H1 (cell line): Measurements from ENCODE around the gene CIAO2B. TPM values are rescaled to one million over a fixed set of nuclear protein-coding genes. Genes with fewer than 3 reads are reported as not detected.
A peak's percentile ranks its signal among the peaks of the same experiment; 100 is the strongest.

ENCODE experiments used
- CTCF ChIA-PET: fragments of 300-600 bp; sonication (Branson Sonifier 250); formaldehyde crosslinking; loops from one replicate; lab custom pipeline; 2021; ENCODE audit not compliant: partially characterized antibody; lab: Charles Lee
- POLR2A ChIA-PET: fragments of 300-600 bp; sonication (Branson Sonifier 250); formaldehyde crosslinking; loops from one replicate; lab custom pipeline; 2021; ENCODE audit warnings: inconsistent platforms; ENCODE audit not compliant: partially characterized antibody; lab: Charles Lee
- DNase-seq, 2 experiments: peaks; one replicate each; pipeline versions ENCODE4 v3.0.0 to v3.0.0-alpha.2; 2010 to 2022; ENCODE audit warnings: low spot score in 2 of 2, low read depth in 1 of 2, mixed read lengths in 1 of 2
- FAIRE-seq: peaks from 2 replicates; lab custom pipeline; 2011; peaks lifted over from hg19 to GRCh38; lab: Jason Lieb, UNC
- H2AFZ ChIP-seq: 2 replicates; pipeline ENCODE4 v1.8.1; 2012; ENCODE audit warnings: low read length, inconsistent platforms
- H2AK5ac ChIP-seq: 2 replicates; pipeline ENCODE4 v1.6.1; 2013; ENCODE audit warnings: low read depth, low read length
- H2BK120ac ChIP-seq: replicated peaks from 2 replicates; pipeline ENCODE3; 2013; ENCODE audit warnings: low read depth, low read length, inconsistent platforms
- H2BK12ac ChIP-seq: 2 replicates; pipeline ENCODE4 v1.6.1; 2013; ENCODE audit warnings: low read depth, low read length
- H2BK15ac ChIP-seq: 2 replicates; pipeline ENCODE4 v1.6.1; 2013; ENCODE audit warnings: low read length
- H2BK20ac ChIP-seq: 2 replicates; pipeline ENCODE4 v1.6.1; 2013; ENCODE audit warnings: low read length
- H2BK5ac ChIP-seq: 2 replicates; pipeline ENCODE4 v1.6.1; 2013; ENCODE audit warnings: low read depth, low read length
- H3K14ac ChIP-seq: 2 replicates; pipeline ENCODE4 v1.6.1; 2013; ENCODE audit warnings: inconsistent platforms; ENCODE audit not compliant: insufficient read length
- H3K18ac ChIP-seq: 2 replicates; pipeline ENCODE4 v1.6.1; 2013; ENCODE audit warnings: low read length; ENCODE audit errors: extremely low read depth
- H3K23ac ChIP-seq: 2 replicates; pipeline ENCODE4 v1.6.1; 2013; ENCODE audit warnings: inconsistent platforms; ENCODE audit not compliant: insufficient read length
- H3K23me2 ChIP-seq: 2 replicates; pipeline ENCODE4 v1.6.1; 2013; ENCODE audit warnings: low read depth, low read length
- H3K27ac ChIP-seq: 2 replicates; pipeline ENCODE4 v1.6.1; 2011; ENCODE audit warnings: low read depth, low read length, inconsistent platforms
- H3K27me3 ChIP-seq, 4 experiments: replicated peaks in 1 of 4; 1 replicate in 1 of 4; 2 replicates in 3 of 4; pipeline versions ENCODE4 v1.6.1 to v1.8.1; 2011 to 2013; ENCODE audit warnings: low read length in 3 of 4, mild to moderate bottlenecking in 3 of 4, inconsistent platforms in 2 of 4, mixed read lengths in 2 of 4, moderate library complexity in 1 of 4; ENCODE audit not compliant: control insufficient read depth in 3 of 4, insufficient read depth in 3 of 4; ENCODE audit errors: extremely low read depth in 1 of 4
- H3K36me3 ChIP-seq, 4 experiments: 2 replicates each; pipeline versions ENCODE4 v1.6.1 to v1.8.1; 2011 to 2013; ENCODE audit warnings: mild to moderate bottlenecking in 4 of 4, low read length in 3 of 4, moderate library complexity in 2 of 4, control low read depth in 1 of 4, inconsistent platforms in 1 of 4; ENCODE audit not compliant: insufficient read depth in 4 of 4, control insufficient read depth in 2 of 4
- H3K4ac ChIP-seq: replicated peaks from 2 replicates; pipeline ENCODE3; 2013; ENCODE audit warnings: low read length, low read depth, mixed read lengths, inconsistent platforms; ENCODE audit not compliant: insufficient read length
- H3K4me1 ChIP-seq, 4 experiments: replicated peaks in 1 of 4; 1 replicate in 1 of 4; 2 replicates in 3 of 4; pipeline versions ENCODE4 v1.6.1 to v1.8.1; 2011 to 2013; ENCODE audit warnings: low read length in 3 of 4, inconsistent platforms in 2 of 4, mixed read lengths in 1 of 4; ENCODE audit not compliant: insufficient read depth in 4 of 4, control insufficient read depth in 3 of 4
- H3K4me2 ChIP-seq, 2 experiments: 2 replicates each; pipeline versions ENCODE4 v1.6.1 to v1.8.1; 2011 to 2013; ENCODE audit warnings: low read depth in 2 of 2, low read length in 2 of 2, control low read depth in 1 of 2, inconsistent platforms in 1 of 2, mild to moderate bottlenecking in 1 of 2; ENCODE audit not compliant: insufficient read depth in 1 of 2
- H3K4me3 ChIP-seq, 4 experiments: fragments of 200-600, 300-600 bp in 1 of 4; sonication (generic), shearing (Covaris generic), sonication (Bioruptor Twin) in 1 of 4; 2 replicates each; pipeline versions ENCODE4 v1.5.1 to v1.8.1; 2011 to 2016; ENCODE audit warnings: low read length in 4 of 4, low read depth in 3 of 4, control low read depth in 2 of 4, inconsistent platforms in 2 of 4, mild to moderate bottlenecking in 2 of 4, mixed read lengths in 1 of 4, moderate library complexity in 1 of 4; ENCODE audit not compliant: insufficient read depth in 2 of 4; ENCODE audit errors: extremely low read depth in 1 of 4
- H3K56ac ChIP-seq: replicated peaks from 2 replicates; pipeline ENCODE3; 2013; ENCODE audit warnings: low read depth, mild to moderate bottlenecking, mixed read lengths, low read length, inconsistent platforms; ENCODE audit not compliant: insufficient read length
- H3K79me1 ChIP-seq: 2 replicates; pipeline ENCODE4 v1.6.1; 2013; ENCODE audit warnings: low read depth, low read length, control low read depth
- H3K79me2 ChIP-seq, 2 experiments: 2 replicates each; pipeline versions ENCODE4 v1.6.1 to v1.8.1; 2012 to 2013; ENCODE audit warnings: low read length in 2 of 2, mild to moderate bottlenecking in 2 of 2, inconsistent platforms in 1 of 2; ENCODE audit not compliant: insufficient read depth in 2 of 2, control insufficient read depth in 1 of 2
- H3K9ac ChIP-seq, 4 experiments: replicated peaks in 1 of 4; 1 replicate in 1 of 4; 2 replicates in 3 of 4; pipeline versions ENCODE4 v1.6.1 to v1.8.1; 2011 to 2013; ENCODE audit warnings: low read depth in 3 of 4, low read length in 3 of 4, control low read depth in 2 of 4, mild to moderate bottlenecking in 2 of 4, moderate library complexity in 2 of 4, inconsistent platforms in 1 of 4; ENCODE audit errors: extremely low read depth in 1 of 4
- H3K9me3 ChIP-seq, 2 experiments: 2 replicates each; pipeline versions ENCODE4 v1.6.1 to v1.8.1; 2012 to 2013; ENCODE audit warnings: mild to moderate bottlenecking in 2 of 2, moderate library complexity in 2 of 2, control low read depth in 1 of 2, inconsistent platforms in 1 of 2, low read depth in 1 of 2, low read length in 1 of 2, mixed read lengths in 1 of 2; ENCODE audit not compliant: insufficient read depth in 2 of 2
- H4K20me1 ChIP-seq, 2 experiments: replicated peaks in 1 of 2; 2 replicates each; pipeline versions ENCODE3 to v1.8.1; 2011 to 2013; ENCODE audit warnings: inconsistent platforms in 2 of 2, low read length in 2 of 2, mild to moderate bottlenecking in 1 of 2; ENCODE audit not compliant: insufficient read depth in 2 of 2, control insufficient read depth in 1 of 2
- H4K5ac ChIP-seq: 2 replicates; pipeline ENCODE4 v1.6.1; 2013; ENCODE audit warnings: low read length, low read depth, mixed read lengths, inconsistent platforms; ENCODE audit not compliant: insufficient read length
- H4K8ac ChIP-seq: 2 replicates; pipeline ENCODE4 v1.8.0; 2013; ENCODE audit warnings: mild to moderate bottlenecking, moderate library complexity, low read length, inconsistent platforms; ENCODE audit not compliant: insufficient read depth; ENCODE audit errors: extremely low read depth
- H4K91ac ChIP-seq: replicated peaks from 2 replicates; pipeline ENCODE3; 2013; ENCODE audit warnings: low read length, mixed read lengths, inconsistent platforms; ENCODE audit not compliant: insufficient read length
- WGBS, 2 experiments: shearing (Covaris generic) in 1 of 2; methylation state at CpG; one replicate each; pipeline versions ENCODE4 v1.1.6 to v1.1.7; 2013 to 2015; ENCODE audit warnings: low lambda C conversion rate in 2 of 2, mixed read lengths in 2 of 2, inconsistent platforms in 1 of 2, low coverage in 1 of 2, missing lambda C conversion rate in 1 of 2; ENCODE audit not compliant: insufficient replicate concordance in 2 of 2, insufficient coverage in 1 of 2, insufficient read length in 1 of 2; ENCODE audit errors: extremely low coverage in 1 of 2, missing lambda C conversion rate in 1 of 2; 5-methylcytosine and 5-hydroxymethylcytosine counted together
- polyA plus RNA-seq, 7 experiments: library from polyadenylated mRNA; depleted of rRNA in 3 of 7; stranded (reverse) in 5 of 7; unstranded in 2 of 7; fragments of >200 nt in 5 of 7; fragments of 200-250 nt in 2 of 7; gene quantifications; 1 replicate in 5 of 7; 2 replicates in 1 of 7; 4 replicates in 1 of 7; pipeline versions ENCODE4 v1.2.1 to v1.2.3, GENCODE V29; 2011 to 2013; ENCODE audit warnings: missing spikeins in 2 of 7, mixed read lengths in 2 of 7
- total RNA-seq: library from RNA; stranded (reverse); fragmentation: NEBNext Ultra II Directional; extraction: Animal tissue kit (Norgen Biotek cat#: 25700); gene quantifications from 2 replicates; pipeline ENCODE4 v1.2.1, GENCODE V29; 2021

CIAO2B gene
- total and polyA plus RNA-seq, 2 of the 8 experiments (the other 6 are each of a cell fraction or from before 2014, with no cell fraction given), result 65.6 to 248 TPM

GRCh38 chr16:66905633-66906539 is 28.3 kb downstream of the CIAO2B start:
- H3K4ac ChIP-seq, result no peak overlapping the region
- H3K18ac ChIP-seq, result no peak overlapping the region; the same call in 1 of the 2 replicates
- no peaks in the 10 kb centered on the region for H3K79me2 ChIP-seq
- H2BK20ac ChIP-seq, result no peak overlapping the region
- no peak overlapping the region for H3K14ac ChIP-seq
- H3K9ac ChIP-seq, result no peak overlapping the region
- H3K4me3 ChIP-seq, result no peak overlapping the region
- FAIRE-seq (peak; percentile 82), DNase-seq (no peak)
- H3K4me1 ChIP-seq, result peaks cover 0 to 5% (median 0%) of the 10 kb centered on the region in 4 experiments; a peak in 2 of 7 replicates
- H2BK120ac ChIP-seq, result no peak overlapping the region
- no peaks in the 10 kb centered on the region for H4K20me1 ChIP-seq
- no peak overlapping the region for H2AK5ac ChIP-seq
- no peak overlapping the region for H2BK12ac ChIP-seq
- H4K5ac ChIP-seq, result no peak overlapping the region
- H2BK15ac ChIP-seq, result no peak overlapping the region
- H3K4me2 ChIP-seq, result no peak overlapping the region
- H2BK5ac ChIP-seq, result no peak overlapping the region
- no peak overlapping the region for H3K27ac ChIP-seq
- 75% methylated on average over 11 of the region's 11 CpGs; no CpG with 5 or more reads in 1 of the 2 experiments for WGBS, 2 experiments
- no peaks in the 10 kb centered on the region; a peak in 1 of 7 replicates for H3K27me3 ChIP-seq
- H3K56ac ChIP-seq, result no peak overlapping the region
- POLR2A ChIA-PET, result interaction anchor here (0.6 kb wide), 1 partner anchor 254 kb away, joined by 3 read pairs; no protein-coding TSS in a partner anchor
- no peaks in the 10 kb centered on the region for H3K9me3 ChIP-seq
- 0 out of 2 replicates have a peak overlapping the region, but pooled peaks have one; percentile 27 for H2AFZ ChIP-seq
- CTCF ChIA-PET, result interaction anchor here (0.5 to 42.0 kb wide), 7 partner anchors 6 to 222 kb away, joined by 3 to 1009 read pairs (median 4); partner anchors contain the start of genes CDH16, CIAO2B, PDP2 and RRAD
- no peak overlapping the region for H4K8ac ChIP-seq
- H3K23ac ChIP-seq, result no peak overlapping the region
- H3K79me1 ChIP-seq, result no peaks in the 10 kb centered on the region
- H3K23me2 ChIP-seq, result no peaks in the 10 kb centered on the region
- no peak overlapping the region for H4K91ac ChIP-seq
- H3K36me3 ChIP-seq, result no peaks in the 10 kb centered on the region
